ENCODE data around the gene ZNF689.
A peak's percentile ranks its signal among the peaks of the same experiment; 100 is the strongest.

ZNF689 gene

DNA sequence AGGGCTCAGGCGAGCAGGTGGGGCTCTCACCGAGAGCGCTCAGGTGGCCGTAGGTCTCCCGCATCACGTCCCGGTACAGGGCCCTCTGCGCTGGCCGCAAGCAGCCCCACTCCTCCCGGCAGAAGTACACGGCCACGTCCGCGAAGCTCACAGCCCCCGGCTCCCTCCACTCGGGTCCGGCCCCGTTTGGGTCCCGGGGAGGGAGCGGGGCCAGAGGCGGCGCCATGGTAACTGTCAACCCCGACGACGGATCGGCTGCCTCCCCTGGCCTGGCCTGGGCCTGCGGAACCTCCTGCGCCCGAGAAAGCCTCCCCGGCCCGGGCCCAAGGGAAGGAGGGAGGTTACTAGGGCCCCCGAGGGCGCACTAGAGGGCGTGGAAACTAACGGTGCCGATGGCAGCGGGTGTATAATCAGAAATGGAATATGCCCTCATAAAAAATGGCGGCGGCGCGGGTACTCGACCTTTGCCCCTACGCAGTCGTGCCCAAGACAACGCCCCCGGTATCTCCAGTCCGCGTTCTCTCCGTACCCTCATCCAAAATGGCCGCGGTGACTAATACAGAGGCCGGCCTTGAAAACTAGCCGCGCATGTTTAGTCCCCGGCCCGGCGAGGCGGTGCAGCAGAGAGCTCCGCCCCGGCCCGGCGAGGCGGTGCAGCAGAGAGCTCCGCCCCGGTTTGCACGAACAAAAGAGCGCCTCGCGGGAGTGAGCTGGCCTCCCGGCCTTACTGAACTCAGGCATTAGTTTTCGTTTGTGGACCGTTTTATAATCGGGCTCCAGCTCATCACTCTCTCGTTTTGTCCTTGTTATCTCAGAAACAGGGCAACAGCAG is 52.0 kb downstream of the ZNF689 start, which contains the start of gene ZNF764 (continued):
- 0 out of 2 replicates have a peak, but pooled peaks have one; percentile 11 for TF ChIP-seq ZSCAN16 (tag by site-specific recombination; IDR thresholded peaks at IDR 0.05)
- peak; percentile 96 for TF ChIP-seq ZNF660 (tag by site-specific recombination; IDR thresholded peaks at IDR 0.05)
- TF ChIP-seq, protein P1, sequence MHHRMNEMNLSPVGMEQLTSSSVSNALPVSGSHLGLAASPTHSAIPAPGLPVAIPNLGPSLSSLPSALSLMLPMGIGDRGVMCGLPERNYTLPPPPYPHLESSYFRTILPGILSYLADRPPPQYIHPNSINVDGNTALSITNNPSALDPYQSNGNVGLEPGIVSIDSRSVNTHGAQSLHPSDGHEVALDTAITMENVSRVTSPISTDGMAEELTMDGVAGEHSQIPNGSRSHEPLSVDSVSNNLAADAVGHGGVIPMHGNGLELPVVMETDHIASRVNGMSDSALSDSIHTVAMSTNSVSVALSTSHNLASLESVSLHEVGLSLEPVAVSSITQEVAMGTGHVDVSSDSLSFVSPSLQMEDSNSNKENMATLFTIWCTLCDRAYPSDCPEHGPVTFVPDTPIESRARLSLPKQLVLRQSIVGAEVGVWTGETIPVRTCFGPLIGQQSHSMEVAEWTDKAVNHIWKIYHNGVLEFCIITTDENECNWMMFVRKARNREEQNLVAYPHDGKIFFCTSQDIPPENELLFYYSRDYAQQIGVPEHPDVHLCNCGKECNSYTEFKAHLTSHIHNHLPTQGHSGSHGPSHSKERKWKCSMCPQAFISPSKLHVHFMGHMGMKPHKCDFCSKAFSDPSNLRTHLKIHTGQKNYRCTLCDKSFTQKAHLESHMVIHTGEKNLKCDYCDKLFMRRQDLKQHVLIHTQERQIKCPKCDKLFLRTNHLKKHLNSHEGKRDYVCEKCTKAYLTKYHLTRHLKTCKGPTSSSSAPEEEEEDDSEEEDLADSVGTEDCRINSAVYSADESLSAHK (tag by site-specific recombination; IDR thresholded peaks at IDR 0.05): peak; percentile 56
- TF ChIP-seq ZNF324 (tag by site-specific recombination; IDR thresholded peaks at IDR 0.05): no peak
- TF ChIP-seq, protein P2, sequence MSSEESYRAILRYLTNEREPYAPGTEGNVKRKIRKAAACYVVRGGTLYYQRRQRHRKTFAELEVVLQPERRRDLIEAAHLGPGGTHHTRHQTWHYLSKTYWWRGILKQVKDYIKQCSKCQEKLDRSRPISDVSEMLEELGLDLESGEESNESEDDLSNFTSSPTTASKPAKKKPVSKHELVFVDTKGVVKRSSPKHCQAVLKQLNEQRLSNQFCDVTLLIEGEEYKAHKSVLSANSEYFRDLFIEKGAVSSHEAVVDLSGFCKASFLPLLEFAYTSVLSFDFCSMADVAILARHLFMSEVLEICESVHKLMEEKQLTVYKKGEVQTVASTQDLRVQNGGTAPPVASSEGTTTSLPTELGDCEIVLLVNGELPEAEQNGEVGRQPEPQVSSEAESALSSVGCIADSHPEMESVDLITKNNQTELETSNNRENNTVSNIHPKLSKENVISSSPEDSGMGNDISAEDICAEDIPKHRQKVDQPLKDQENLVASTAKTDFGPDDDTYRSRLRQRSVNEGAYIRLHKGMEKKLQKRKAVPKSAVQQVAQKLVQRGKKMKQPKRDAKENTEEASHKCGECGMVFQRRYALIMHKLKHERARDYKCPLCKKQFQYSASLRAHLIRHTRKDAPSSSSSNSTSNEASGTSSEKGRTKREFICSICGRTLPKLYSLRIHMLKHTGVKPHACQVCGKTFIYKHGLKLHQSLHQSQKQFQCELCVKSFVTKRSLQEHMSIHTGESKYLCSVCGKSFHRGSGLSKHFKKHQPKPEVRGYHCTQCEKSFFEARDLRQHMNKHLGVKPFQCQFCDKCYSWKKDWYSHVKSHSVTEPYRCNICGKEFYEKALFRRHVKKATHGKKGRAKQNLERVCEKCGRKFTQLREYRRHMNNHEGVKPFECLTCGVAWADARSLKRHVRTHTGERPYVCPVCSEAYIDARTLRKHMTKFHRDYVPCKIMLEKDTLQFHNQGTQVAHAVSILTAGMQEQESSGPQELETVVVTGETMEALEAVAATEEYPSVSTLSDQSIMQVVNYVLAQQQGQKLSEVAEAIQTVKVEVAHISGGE (tag by site-specific recombination; conservative IDR thresholded peaks at IDR 0.05; ENCODE audit: low read depth): peak; percentile 91
- peak; percentile 87 for TF ChIP-seq ZBTB7A (tag by site-specific recombination; IDR thresholded peaks at IDR 0.05; ENCODE audit: low read depth)
- TF ChIP-seq, protein P3, sequence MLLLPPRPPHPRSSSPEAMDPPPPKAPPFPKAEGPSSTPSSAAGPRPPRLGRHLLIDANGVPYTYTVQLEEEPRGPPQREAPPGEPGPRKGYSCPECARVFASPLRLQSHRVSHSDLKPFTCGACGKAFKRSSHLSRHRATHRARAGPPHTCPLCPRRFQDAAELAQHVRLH (tag by site-specific recombination; IDR thresholded peaks at IDR 0.05): peak; percentile 95
- TF ChIP-seq GLIS1 (tag by site-specific recombination; IDR thresholded peaks at IDR 0.05): peak; percentile 33; the same call in 1 of the 2 replicates
- no peak for TF ChIP-seq ZNF140 (tag by site-specific recombination; IDR thresholded peaks at IDR 0.05)
- TF ChIP-seq ZNF416 (tag by site-specific recombination; IDR thresholded peaks at IDR 0.05): no peak
- TF ChIP-seq ZFP41 (tag by site-specific recombination; IDR thresholded peaks at IDR 0.05; ENCODE audit: borderline replicate concordance): no peak
- peak; percentile 73 for TF ChIP-seq ZFHX2 (tag by site-specific recombination; conservative IDR thresholded peaks at IDR 0.05)
- TF ChIP-seq ZNF843 (tag by site-specific recombination; IDR thresholded peaks at IDR 0.05): no peak; the same call in 1 of the 2 replicates
- TF ChIP-seq ZNF10 (tag by site-specific recombination; IDR thresholded peaks at IDR 0.05): peak; percentile 35; the same call in 1 of the 2 replicates
- peak; percentile 99 for TF ChIP-seq ZBTB8A (tag by site-specific recombination; IDR thresholded peaks at IDR 0.05)
- TF ChIP-seq ZNF155 (tag by site-specific recombination; IDR thresholded peaks at IDR 0.05): no peak
- peak; percentile 96 for TF ChIP-seq KLF8 (tag by site-specific recombination; IDR thresholded peaks at IDR 0.05)
- TF ChIP-seq, protein P4, sequence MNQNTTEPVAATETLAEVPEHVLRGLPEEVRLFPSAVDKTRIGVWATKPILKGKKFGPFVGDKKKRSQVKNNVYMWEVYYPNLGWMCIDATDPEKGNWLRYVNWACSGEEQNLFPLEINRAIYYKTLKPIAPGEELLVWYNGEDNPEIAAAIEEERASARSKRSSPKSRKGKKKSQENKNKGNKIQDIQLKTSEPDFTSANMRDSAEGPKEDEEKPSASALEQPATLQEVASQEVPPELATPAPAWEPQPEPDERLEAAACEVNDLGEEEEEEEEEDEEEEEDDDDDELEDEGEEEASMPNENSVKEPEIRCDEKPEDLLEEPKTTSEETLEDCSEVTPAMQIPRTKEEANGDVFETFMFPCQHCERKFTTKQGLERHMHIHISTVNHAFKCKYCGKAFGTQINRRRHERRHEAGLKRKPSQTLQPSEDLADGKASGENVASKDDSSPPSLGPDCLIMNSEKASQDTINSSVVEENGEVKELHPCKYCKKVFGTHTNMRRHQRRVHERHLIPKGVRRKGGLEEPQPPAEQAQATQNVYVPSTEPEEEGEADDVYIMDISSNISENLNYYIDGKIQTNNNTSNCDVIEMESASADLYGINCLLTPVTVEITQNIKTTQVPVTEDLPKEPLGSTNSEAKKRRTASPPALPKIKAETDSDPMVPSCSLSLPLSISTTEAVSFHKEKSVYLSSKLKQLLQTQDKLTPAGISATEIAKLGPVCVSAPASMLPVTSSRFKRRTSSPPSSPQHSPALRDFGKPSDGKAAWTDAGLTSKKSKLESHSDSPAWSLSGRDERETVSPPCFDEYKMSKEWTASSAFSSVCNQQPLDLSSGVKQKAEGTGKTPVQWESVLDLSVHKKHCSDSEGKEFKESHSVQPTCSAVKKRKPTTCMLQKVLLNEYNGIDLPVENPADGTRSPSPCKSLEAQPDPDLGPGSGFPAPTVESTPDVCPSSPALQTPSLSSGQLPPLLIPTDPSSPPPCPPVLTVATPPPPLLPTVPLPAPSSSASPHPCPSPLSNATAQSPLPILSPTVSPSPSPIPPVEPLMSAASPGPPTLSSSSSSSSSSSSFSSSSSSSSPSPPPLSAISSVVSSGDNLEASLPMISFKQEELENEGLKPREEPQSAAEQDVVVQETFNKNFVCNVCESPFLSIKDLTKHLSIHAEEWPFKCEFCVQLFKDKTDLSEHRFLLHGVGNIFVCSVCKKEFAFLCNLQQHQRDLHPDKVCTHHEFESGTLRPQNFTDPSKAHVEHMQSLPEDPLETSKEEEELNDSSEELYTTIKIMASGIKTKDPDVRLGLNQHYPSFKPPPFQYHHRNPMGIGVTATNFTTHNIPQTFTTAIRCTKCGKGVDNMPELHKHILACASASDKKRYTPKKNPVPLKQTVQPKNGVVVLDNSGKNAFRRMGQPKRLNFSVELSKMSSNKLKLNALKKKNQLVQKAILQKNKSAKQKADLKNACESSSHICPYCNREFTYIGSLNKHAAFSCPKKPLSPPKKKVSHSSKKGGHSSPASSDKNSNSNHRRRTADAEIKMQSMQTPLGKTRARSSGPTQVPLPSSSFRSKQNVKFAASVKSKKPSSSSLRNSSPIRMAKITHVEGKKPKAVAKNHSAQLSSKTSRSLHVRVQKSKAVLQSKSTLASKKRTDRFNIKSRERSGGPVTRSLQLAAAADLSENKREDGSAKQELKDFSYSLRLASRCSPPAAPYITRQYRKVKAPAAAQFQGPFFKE (tag by site-specific recombination; IDR thresholded peaks at IDR 0.05; ENCODE audit: borderline replicate concordance): no peak
- TF ChIP-seq MZF1 (tag by site-specific recombination; IDR thresholded peaks at IDR 0.05; ENCODE audit: borderline replicate concordance): peak; percentile 69; the same call in 1 of the 2 replicates
- peak; percentile 91 for TF ChIP-seq YY2 (tag by site-specific recombination; IDR thresholded peaks at IDR 0.05)
- TF ChIP-seq SCRT2 (tag by site-specific recombination; IDR thresholded peaks at IDR 0.05): peak; percentile 56; the same call in 1 of the 2 replicates
- TF ChIP-seq BCL11B (tag by site-specific recombination; IDR thresholded peaks at IDR 0.05; ENCODE audit: low read depth): peak; percentile 75; the same call in 1 of the 2 replicates
- TF ChIP-seq SP2 (tag by site-specific recombination; IDR thresholded peaks at IDR 0.05): peak; percentile 98
- TF ChIP-seq ZIC2 (tag by site-specific recombination; IDR thresholded peaks at IDR 0.05): peak; percentile 64
- peak; percentile 69; the same call in 1 of the 2 replicates for TF ChIP-seq ZBTB48 (tag by site-specific recombination; IDR thresholded peaks at IDR 0.05)
- TF ChIP-seq HOXC10 (CRISPR knock-in tag; IDR thresholded peaks at IDR 0.05): no peak
- TF ChIP-seq ZNF341 (tag by site-specific recombination; IDR thresholded peaks at IDR 0.05; ENCODE audit: low read depth): peak; percentile 80
- no peak for TF ChIP-seq GLI2 (tag by site-specific recombination; IDR thresholded peaks at IDR 0.05; ENCODE audit: borderline replicate concordance, low read depth)
- peak; percentile 68 for TF ChIP-seq ZNF501 (tag by site-specific recombination; IDR thresholded peaks at IDR 0.05)

All from HEK293 (cell line).